GM12878 (cell line): Measurements from ENCODE around the gene ATP2C1. TPM values are rescaled to one million over a fixed set of nuclear protein-coding genes. Genes with fewer than 3 reads are reported as not detected.

Experiments used
- ATAC-seq: fragments of 200-7000 bp; cut with Tn5 transposase; 3 replicates; pipeline ENCODE4 v1.9.1; 2020; ENCODE audit warnings: mild to moderate bottlenecking, moderate library complexity
- BruUV-seq: library from RNA; stranded (reverse); fragments of 400-500 nt; replicated peaks from 2 replicates; lab custom pipeline; 2021; lab: Mats Ljungman, UMichigan
- CTCF ChIA-PET: fragments of 300-600 bp; sonication (Branson Sonifier 250); formaldehyde crosslinking; extraction: SDS; loops from one replicate; lab custom pipeline; 2021; ENCODE audit warnings: inconsistent platforms; lab: Yijun Ruan, JAX
- POLR2A ChIA-PET: fragments of 350-600 bp; formaldehyde crosslinking; extraction: SDS; loops from one replicate; lab custom pipeline; 2021; ENCODE audit warnings: inconsistent platforms; lab: Charles Lee
- RAD21 ChIA-PET: fragments of 300-600 bp; sonication (Branson Sonifier 250); formaldehyde crosslinking; loops from one replicate; lab custom pipeline; 2023; ENCODE audit warnings: antibody characterized with exemption; ENCODE audit not compliant: unreplicated experiment; lab: Charles Lee
- SMC1A ChIA-PET: fragments of 300-600 bp; sonication (Branson Sonifier 250); formaldehyde crosslinking; loops from one replicate; lab custom pipeline; 2023; ENCODE audit not compliant: unreplicated experiment, uncharacterized antibody; lab: Charles Lee
- DNase-seq: peaks from one replicate; pipeline ENCODE4 v3.0.0-alpha.2; 2011; ENCODE audit warnings: low read depth, low spot score
- FAIRE-seq: peaks from 3 replicates; lab custom pipeline; 2011; peaks lifted over from hg19 to GRCh38; lab: Jason Lieb, UNC
- H2AFZ ChIP-seq: 2 replicates; pipeline ENCODE4 v1.6.0; 2011; ENCODE audit warnings: low read depth, low read length, control low read depth; ENCODE audit not compliant: control insufficient read depth
- H3K27ac ChIP-seq: 2 replicates; pipeline ENCODE4 v1.5.1; 2011; ENCODE audit warnings: control low read depth; ENCODE audit not compliant: control insufficient read depth, insufficient read depth
- H3K27me3 ChIP-seq, 2 experiments: replicated peaks in 1 of 2; 2 replicates each; pipeline versions ENCODE4 v1.6.0 to v1.6.1; 2011; ENCODE audit warnings: low read length in 1 of 2; ENCODE audit not compliant: control insufficient read depth in 2 of 2, insufficient read depth in 2 of 2
- H3K36me3 ChIP-seq, 2 experiments: 2 replicates each; pipeline ENCODE4 v1.5.1; 2011; ENCODE audit warnings: low read length in 1 of 2; ENCODE audit not compliant: control insufficient read depth in 2 of 2, insufficient read depth in 2 of 2
- H3K4me1 ChIP-seq: 2 replicates; pipeline ENCODE4 v1.6.1; 2011; ENCODE audit warnings: mild to moderate bottlenecking, low read length, moderate library complexity, mixed read lengths; ENCODE audit not compliant: control insufficient read depth, insufficient read depth
- H3K4me2 ChIP-seq: 2 replicates; pipeline ENCODE4 v1.6.0; 2011; ENCODE audit warnings: control low read depth; ENCODE audit not compliant: control insufficient read depth, insufficient read depth
- H3K4me3 ChIP-seq: fragments of 200-600 bp; sonication (generic); 2 replicates; pipeline ENCODE4 v1.5.1; 2016
- H3K79me2 ChIP-seq: 2 replicates; pipeline ENCODE4 v1.6.0; 2011; ENCODE audit warnings: low read length; ENCODE audit not compliant: control insufficient read depth, insufficient read depth
- H3K9ac ChIP-seq: 2 replicates; pipeline ENCODE4 v1.8.0; 2011; ENCODE audit warnings: low read length, control low read depth, mixed read lengths; ENCODE audit not compliant: control insufficient read depth, insufficient read depth
- H3K9me3 ChIP-seq: replicated peaks from 3 replicates; pipeline ENCODE4 v1.5.1; 2011; ENCODE audit warnings: mild to moderate bottlenecking, low read length; ENCODE audit not compliant: control insufficient read depth, insufficient read depth
- H4K20me1 ChIP-seq: 2 replicates; pipeline ENCODE4 v1.6.0; 2011; ENCODE audit not compliant: control insufficient read depth, insufficient read depth
- ATF3 ChIP-seq: IDR thresholded peaks from 2 replicates; pipeline ENCODE4 v1.6.1; 2011; ENCODE audit warnings: low read depth, mild to moderate bottlenecking, low read length, moderate library complexity, borderline replicate concordance; ENCODE audit errors: extremely low read depth
- BRCA1 ChIP-seq: IDR thresholded peaks from 2 replicates; pipeline ENCODE4 v1.6.1; 2011; ENCODE audit warnings: low read depth, low read length, improper control_type of control experiment
- CREB1 ChIP-seq: IDR thresholded peaks from 2 replicates; pipeline ENCODE4 v1.6.1; 2012; ENCODE audit warnings: low read depth, mild to moderate bottlenecking, inconsistent platforms
- E4F1 ChIP-seq: fragments of 450-650 bp; IDR thresholded peaks from 2 replicates; pipeline ENCODE4 v1.6.1; 2018; ENCODE audit warnings: borderline replicate concordance, mild to moderate bottlenecking; ENCODE audit not compliant: partially characterized antibody
- EED ChIP-seq: sonication (generic); IDR thresholded peaks from 2 replicates; pipeline ENCODE4 v1.6.1; 2016; ENCODE audit warnings: antibody characterized with exemption, low read depth
- FOXK2 ChIP-seq: fragments of 450-650 bp; IDR thresholded peaks from 2 replicates; pipeline ENCODE4 v1.6.1; 2017; ENCODE audit warnings: mild to moderate bottlenecking, moderate library complexity
- MXI1 ChIP-seq: fragments of 150-350 bp; IDR thresholded peaks from 2 replicates; pipeline ENCODE4 v1.6.1; 2011; ENCODE audit warnings: low read depth, mild to moderate bottlenecking, inconsistent platforms, low read length, improper control_type of control experiment
- NR2C2 ChIP-seq: IDR thresholded peaks from 2 replicates; pipeline ENCODE4 v1.6.1; 2011; ENCODE audit warnings: borderline replicate concordance, low read depth; ENCODE audit not compliant: control insufficient read depth, insufficient read length
- PML ChIP-seq: IDR thresholded peaks from 2 replicates; pipeline ENCODE4 v1.6.1; 2012; ENCODE audit warnings: low read length, inconsistent platforms
- RUNX3 ChIP-seq: IDR thresholded peaks from 2 replicates; pipeline ENCODE4 v1.6.1; 2012; ENCODE audit warnings: low read length, inconsistent platforms
- SPI1 ChIP-seq: IDR thresholded peaks from 2 replicates; pipeline ENCODE4 v1.6.1; 2011; ENCODE audit warnings: low read depth, mild to moderate bottlenecking, low read length, moderate library complexity, borderline replicate concordance; ENCODE audit not compliant: insufficient read depth
- ZBTB40 ChIP-seq: fragments of 450-650 bp; IDR thresholded peaks from 2 replicates; pipeline ENCODE4 v1.6.1; 2016; ENCODE audit warnings: mild to moderate bottlenecking, moderate library complexity, borderline replicate concordance
- in situ Hi-C: fragments of 300-500 bp; cut with MboI; formaldehyde crosslinking; loops from 9 replicates; pipeline ENCODE4 v1.14.3; 2018; ENCODE audit warnings: mixed read lengths
- intact Hi-C: fragments of 100-400 bp; cut with micrococcal nuclease; formaldehyde crosslinking; loops from one replicate; pipeline ENCODE4 v1.14.2; 2022; ENCODE audit not compliant: unreplicated experiment
- polyA plus RNA-seq, 11 experiments: library from polyadenylated mRNA; depleted of rRNA in 4 of 11; unstranded in 6 of 11; stranded (reverse) in 5 of 11; fragments of >200 nt; fragmentation: Nextera tagmentation in 4 of 11; fragmentation: Illumina TruSeq in 1 of 11; extraction: Ambion mirVana in 4 of 11; extraction: Trizol in 1 of 11; gene quantifications; 1 replicate in 1 of 11; 2 replicates in 10 of 11; pipeline versions ENCODE4 v1.2.1 to v1.2.3, GENCODE V29; 2011 to 2016; ENCODE audit warnings: inconsistent platforms in 2 of 11, missing spikeins in 2 of 11, low read depth in 1 of 11
- total RNA-seq, 4 experiments: library from RNA; depleted of rRNA in 3 of 4; stranded (reverse); fragments of >200 nt in 3 of 4; fragmentation: Illumina TruSeq in 1 of 4; extraction: Trizol in 1 of 4; gene quantifications; 2 replicates each; pipeline versions ENCODE4 v1.2.1 to v1.2.3, GENCODE V29; 2013 to 2021

ATP2C1 gene
- total and polyA plus RNA-seq, 10 of the 15 experiments (the other 5 are each of a cell fraction or from before 2014, with no cell fraction given): 20.6 to 116 (median 55.1) TPM

GRCh38 chr3:130906374-130906995 lies 12.6 kb downstream of the ATP2C1 start (continued):
- TF ChIP-seq E4F1: no peak
- no peak for TF ChIP-seq CREB1
- TF ChIP-seq SPI1: no peak
- TF ChIP-seq NR2C2: no peak

GRCh38 chr3:130907500-130907899 lies 13.6 kb downstream of the ATP2C1 start:
- Histone ChIP-seq H3K79me2 (peaks cover 71% of the 10 kb centered on the region), H2AFZ (no peak overlapping the region)
- no TSS peak for BruUV-seq
- no peak for TF ChIP-seq ZBTB40
- TF ChIP-seq MXI1: no peak
- no peak for TF ChIP-seq SPI1
- TF ChIP-seq ATF3: no peak
- no peak for TF ChIP-seq RUNX3
- TF ChIP-seq PML: no peak
- no peak for TF ChIP-seq BRCA1
- TF ChIP-seq EED: no peak
- no peak for TF ChIP-seq FOXK2
- TF ChIP-seq, all 136 proteins: peak for 0
- H3K9ac ChIP-seq: no peak overlapping the region
- ChIA-PET RAD21 (no interaction called here), POLR2A (no interaction called here), CTCF (interaction anchor here (0.9 kb wide), 1 partner anchor 10 kb away, joined by 3 read pairs; no protein-coding TSS in a partner anchor), SMC1A (interaction anchor here (1.0 kb wide), 1 partner anchor 10 kb away, joined by 7 read pairs; no protein-coding TSS in a partner anchor)
- no peaks in the 10 kb centered on the region; the same call in 2 of the 3 replicates for H3K9me3 ChIP-seq
- no peak overlapping the region for H3K27ac ChIP-seq
- in situ Hi-C loops: no loop called here
- H3K4me2 ChIP-seq: peak overlapping the region; percentile 48; the same call in 1 of the 2 replicates
- H4K20me1 ChIP-seq: no peaks in the 10 kb centered on the region
- H3K36me3 ChIP-seq: no peaks in the 10 kb centered on the region
- ATAC-seq (no peak), FAIRE-seq (no peak), DNase-seq (no peak)
- intact Hi-C loops: no loop called here
- H3K4me3 ChIP-seq: no peak overlapping the region; the same call in 1 of the 2 replicates
- peaks cover 30% of the 10 kb centered on the region for H3K4me1 ChIP-seq
- H3K27me3 ChIP-seq: no peaks in the 10 kb centered on the region
